HCT116 (cell line): ENCODE results near the gene NME2. TPM values are rescaled to one million over a fixed set of nuclear protein-coding genes. Genes with fewer than 3 reads are reported as not detected.

Source experiments
- ATAC-seq: fragments of 200-7000 bp; cut with Tn5 transposase; 2 replicates; pipeline ENCODE4 v1.9.1; 2020; ENCODE audit warnings: mild to moderate bottlenecking, moderate library complexity
- BruUV-seq: library from RNA; stranded (reverse); fragments of 400-500 nt; replicated peaks from 2 replicates; lab custom pipeline; 2021; lab: Mats Ljungman, UMichigan
- CTCF ChIA-PET: fragments of 300-600 bp; sonication (Branson Sonifier 250); formaldehyde crosslinking; loops from one replicate; lab custom pipeline; 2021; ENCODE audit warnings: antibody characterized with exemption; lab: Charles Lee
- POLR2A ChIA-PET: fragments of 300-600, 350-600 bp; sonication (Branson Sonifier 250); formaldehyde crosslinking; loops from one replicate; lab custom pipeline; 2021; ENCODE audit warnings: antibody characterized with exemption; lab: Charles Lee
- RAD21 ChIA-PET, 2 experiments: fragments of 300-600 bp; sonication (Branson Sonifier 250); formaldehyde crosslinking; loops; one replicate each; lab custom pipeline; 2023; ENCODE audit warnings: low total read pairs in 2 of 2; ENCODE audit not compliant: uncharacterized antibody in 2 of 2, unreplicated experiment in 2 of 2, low non-redundant PET in 1 of 2; lab: Charles Lee
- DNase-seq: peaks from one replicate; pipeline ENCODE4 v3.0.0-alpha.2; 2010; ENCODE audit warnings: low read depth, low spot score
- H2AFZ ChIP-seq: fragments of 200-600 bp; shearing (Covaris generic), sonication (generic); 2 replicates; pipeline ENCODE4 v1.6.1; 2017; ENCODE audit warnings: low read depth, mixed run types, mixed read lengths, antibody characterized with exemption, low read length; ENCODE audit not compliant: poor library complexity, severe bottlenecking
- H3K27ac ChIP-seq: 2 replicates; pipeline ENCODE4 v1.5.1; 2012; ENCODE audit warnings: low read depth, low read length
- H3K27me3 ChIP-seq: fragments of 200-600 bp; sonication (generic); 2 replicates; pipeline ENCODE4 v1.6.1; 2016; ENCODE audit warnings: mixed run types, low read length, mixed read lengths; ENCODE audit not compliant: insufficient read depth
- H3K36me3 ChIP-seq, 2 experiments: fragments of 200-500 bp in 1 of 2; fragments of 200-600 bp in 1 of 2; sonication (Bioruptor generic) in 1 of 2; sonication (generic) in 1 of 2; 2 replicates each; pipeline versions ENCODE4 v1.5.1 to v1.6.1; 2014 to 2016; ENCODE audit warnings: low read length in 2 of 2, inconsistent platforms in 1 of 2, mixed read lengths in 1 of 2, mixed run types in 1 of 2; ENCODE audit not compliant: insufficient read depth in 2 of 2, control insufficient read depth in 1 of 2
- H3K4me1 ChIP-seq, 2 experiments: fragments of 200-600 bp in 1 of 2; sonication (generic) in 1 of 2; 2 replicates each; pipeline versions ENCODE4 v1.5.1 to v1.6.1; 2012 to 2017; ENCODE audit warnings: low read length in 2 of 2, inconsistent platforms in 1 of 2, mild to moderate bottlenecking in 1 of 2, mixed read lengths in 1 of 2, mixed run types in 1 of 2, moderate library complexity in 1 of 2; ENCODE audit not compliant: insufficient read depth in 2 of 2, control insufficient read depth in 1 of 2
- H3K4me2 ChIP-seq: fragments of 200-600 bp; sonication (generic); 2 replicates; pipeline ENCODE4 v1.6.1; 2017; ENCODE audit warnings: mixed run types, low read length, mixed read lengths
- H3K4me3 ChIP-seq, 2 experiments: fragments of 200-600 bp in 1 of 2; sonication (generic) in 1 of 2; replicated peaks in 1 of 2; 2 replicates each; pipeline ENCODE4 v1.5.1; 2011 to 2016; ENCODE audit warnings: low read length in 2 of 2, control low read depth in 1 of 2, low read depth in 1 of 2, mild to moderate bottlenecking in 1 of 2, mixed read lengths in 1 of 2, mixed run types in 1 of 2
- H3K79me2 ChIP-seq: fragments of 200-600 bp; sonication (generic); 2 replicates; pipeline ENCODE4 v1.6.1; 2017; ENCODE audit warnings: mild to moderate bottlenecking, mixed run types, low read length, moderate library complexity, mixed read lengths; ENCODE audit not compliant: insufficient read depth
- H3K9ac ChIP-seq: fragments of 200-600 bp; sonication (generic); 2 replicates; pipeline ENCODE4 v1.6.1; 2016; ENCODE audit warnings: low read length, mixed read lengths
- H3K9me2 ChIP-seq: fragments of 200-600 bp; sonication (generic), shearing (Covaris generic); 2 replicates; pipeline ENCODE4 v1.6.1; 2017; ENCODE audit warnings: mixed run types, mild to moderate bottlenecking, moderate library complexity; ENCODE audit not compliant: insufficient read depth
- H3K9me3 ChIP-seq, 2 experiments: fragments of 200-500 bp in 1 of 2; fragments of 200-600 bp in 1 of 2; sonication (Bioruptor generic) in 1 of 2; sonication (generic) in 1 of 2; 2 replicates each; pipeline ENCODE4 v1.6.1; 2014 to 2017; ENCODE audit warnings: low read length in 2 of 2, mixed read lengths in 2 of 2, inconsistent platforms in 1 of 2, low read depth in 1 of 2, mild to moderate bottlenecking in 1 of 2, mixed run types in 1 of 2, moderate library complexity in 1 of 2; ENCODE audit not compliant: control insufficient read depth in 1 of 2, insufficient read depth in 1 of 2
- H4K20me1 ChIP-seq: fragments of 200-600 bp; sonication (generic), shearing (Covaris generic); 2 replicates; pipeline ENCODE4 v1.6.1; 2017; ENCODE audit warnings: mixed run types, mild to moderate bottlenecking, moderate library complexity; ENCODE audit not compliant: insufficient read depth
- CBX3 ChIP-seq: IDR thresholded peaks from 2 replicates; pipeline ENCODE4 v1.6.1; 2012; ENCODE audit warnings: low read depth
- CEBPB ChIP-seq: IDR thresholded peaks from 2 replicates; pipeline ENCODE4 v1.6.1; 2012; ENCODE audit warnings: low read depth
- ELF1 ChIP-seq: IDR thresholded peaks from 2 replicates; pipeline ENCODE4 v1.6.1; 2012; ENCODE audit warnings: low read depth, borderline replicate concordance
- EZH2phosphoT487 ChIP-seq: fragments of 200-600 bp; IDR thresholded peaks from 2 replicates; pipeline ENCODE4 v1.6.1; 2018; ENCODE audit warnings: antibody characterized with exemption, borderline replicate concordance
- FOSL1 ChIP-seq: IDR thresholded peaks from 2 replicates; pipeline ENCODE4 v1.6.1; 2012; ENCODE audit warnings: low read depth
- JUND ChIP-seq: IDR thresholded peaks from 2 replicates; pipeline ENCODE4 v1.6.1; 2012
- POLR2AphosphoS5 ChIP-seq: IDR thresholded peaks from 2 replicates; pipeline ENCODE4 v1.6.1; 2011; ENCODE audit warnings: mild to moderate bottlenecking, low read depth, low read length, moderate library complexity
- RAD21 ChIP-seq: IDR thresholded peaks from 2 replicates; pipeline ENCODE4 v1.6.1; 2012; ENCODE audit warnings: low read depth, mild to moderate bottlenecking
- SIN3A ChIP-seq: IDR thresholded peaks from 2 replicates; pipeline ENCODE4 v1.6.1; 2012; ENCODE audit warnings: low read depth
- SP1 ChIP-seq: IDR thresholded peaks from 2 replicates; pipeline ENCODE4 v1.6.1; 2012; ENCODE audit warnings: low read depth
- TCF7L2 ChIP-seq: IDR thresholded peaks from 2 replicates; pipeline ENCODE4 v1.7.0; 2011; ENCODE audit warnings: borderline replicate concordance, inconsistent platforms; ENCODE audit not compliant: insufficient read depth, insufficient read length; ENCODE audit errors: extremely low read depth
- YY1 ChIP-seq: IDR thresholded peaks from 2 replicates; pipeline ENCODE4 v1.6.1; 2011; ENCODE audit warnings: low read length, low read depth, moderate library complexity, mild to moderate bottlenecking; ENCODE audit not compliant: insufficient replicate concordance; ENCODE audit errors: extremely low read depth
- ZNF274 ChIP-seq: fragments of 200-500 bp; sonication (Bioruptor generic); IDR thresholded peaks from 2 replicates; pipeline ENCODE4 v1.6.1; 2014; ENCODE audit warnings: mild to moderate bottlenecking, low read depth, low read length, inconsistent platforms
- intact Hi-C: fragments of 100-400 bp; cut with micrococcal nuclease; formaldehyde crosslinking; loops from 2 replicates; pipeline ENCODE4 v1.10.0; 2022
- total RNA-seq: library from RNA; stranded (reverse); gene quantifications from one replicate; pipeline ENCODE4 v1.2.1, GENCODE V29; 2021; ENCODE audit not compliant: unreplicated experiment
- TF ChIP-seq, protein P1 (sequence below): IDR thresholded peaks from 2 replicates; pipeline ENCODE4 v1.6.1; 2012; ENCODE audit warnings: low read depth
- TF ChIP-seq, protein P2 (sequence below), 3 experiments: fragments of 200-600 bp in 1 of 3; sonication (generic) in 1 of 3; IDR thresholded peaks in 2 of 3; conservative IDR thresholded peaks in 1 of 3; 2 replicates each; pipeline ENCODE4 v1.5.1; 2012 to 2017; ENCODE audit warnings: low read depth in 2 of 3, low read length in 2 of 3, antibody characterized with exemption in 1 of 3, borderline replicate concordance in 1 of 3, control low read depth in 1 of 3, mild to moderate bottlenecking in 1 of 3, mixed read lengths in 1 of 3, mixed run types in 1 of 3, moderate library complexity in 1 of 3; ENCODE audit not compliant: insufficient read depth in 1 of 3
- TF ChIP-seq, protein P3 (sequence below): IDR thresholded peaks from 2 replicates; pipeline ENCODE4 v1.6.1; 2011; ENCODE audit warnings: mild to moderate bottlenecking, low read length, moderate library complexity; ENCODE audit not compliant: insufficient replicate concordance; ENCODE audit errors: extremely low read depth
- TF ChIP-seq, protein P4 (sequence below): IDR thresholded peaks from 2 replicates; pipeline ENCODE4 v1.6.1; 2012

Gene NME2
- total RNA-seq, 1 experiment from 2014 or later: 1,287 TPM

DNA sequence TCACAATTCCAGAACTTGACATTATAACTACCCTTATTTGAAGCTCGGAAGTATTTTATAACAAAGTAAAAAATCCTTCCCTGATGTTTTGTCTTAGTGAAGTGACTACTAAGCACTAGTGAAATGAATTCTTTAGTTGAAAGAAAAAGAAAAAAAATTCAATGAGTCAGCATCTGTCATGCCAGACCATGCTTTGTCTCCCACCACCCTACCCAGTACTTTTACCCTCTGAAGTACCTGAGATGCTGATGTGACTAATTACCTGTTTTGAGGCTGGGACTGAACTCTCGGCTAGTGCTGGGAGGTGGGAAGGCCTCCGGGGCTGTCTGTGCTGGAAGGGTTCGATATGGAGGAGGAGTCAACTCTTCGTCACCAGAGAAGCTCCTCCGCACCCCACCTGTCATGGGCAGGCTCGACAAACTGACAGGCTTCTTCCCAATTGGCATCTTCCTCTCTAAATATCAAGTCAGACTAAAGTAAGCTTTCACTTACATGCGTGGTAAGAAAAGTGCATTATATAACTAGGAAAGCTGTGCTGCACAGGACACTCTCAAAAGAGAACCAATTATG is 19.6 kb downstream of the NME2 start:
- no peak overlapping the region for H3K27ac ChIP-seq
- intact Hi-C loops: no loop called here
- no peaks in the 10 kb centered on the region for H3K9me3 ChIP-seq
- no peak overlapping the region for H3K4me3 ChIP-seq
- no peak for DNase-seq
- no peaks in the 10 kb centered on the region for H3K9me2 ChIP-seq
- ChIA-PET CTCF (interaction anchor here (0.9 kb wide), 1 partner anchor 185 kb away, joined by 3 read pairs; no protein-coding TSS in a partner anchor), POLR2A (interaction anchor here (0.7 to 1.2 kb wide), 2 partner anchors 15 to 16 kb away, joined by 3 read pairs; no protein-coding TSS in a partner anchor), RAD21 (no interaction called here)
- ATAC-seq: no peak
- no TSS peak for BruUV-seq
- peaks cover 37 to 47% of the 10 kb centered on the region in 2 experiments; a peak in 3 of 4 replicates for H3K36me3 ChIP-seq
- no peaks in the 10 kb centered on the region for H3K4me1 ChIP-seq
- no peaks in the 10 kb centered on the region for H4K20me1 ChIP-seq
- TF ChIP-seq, protein P1, sequence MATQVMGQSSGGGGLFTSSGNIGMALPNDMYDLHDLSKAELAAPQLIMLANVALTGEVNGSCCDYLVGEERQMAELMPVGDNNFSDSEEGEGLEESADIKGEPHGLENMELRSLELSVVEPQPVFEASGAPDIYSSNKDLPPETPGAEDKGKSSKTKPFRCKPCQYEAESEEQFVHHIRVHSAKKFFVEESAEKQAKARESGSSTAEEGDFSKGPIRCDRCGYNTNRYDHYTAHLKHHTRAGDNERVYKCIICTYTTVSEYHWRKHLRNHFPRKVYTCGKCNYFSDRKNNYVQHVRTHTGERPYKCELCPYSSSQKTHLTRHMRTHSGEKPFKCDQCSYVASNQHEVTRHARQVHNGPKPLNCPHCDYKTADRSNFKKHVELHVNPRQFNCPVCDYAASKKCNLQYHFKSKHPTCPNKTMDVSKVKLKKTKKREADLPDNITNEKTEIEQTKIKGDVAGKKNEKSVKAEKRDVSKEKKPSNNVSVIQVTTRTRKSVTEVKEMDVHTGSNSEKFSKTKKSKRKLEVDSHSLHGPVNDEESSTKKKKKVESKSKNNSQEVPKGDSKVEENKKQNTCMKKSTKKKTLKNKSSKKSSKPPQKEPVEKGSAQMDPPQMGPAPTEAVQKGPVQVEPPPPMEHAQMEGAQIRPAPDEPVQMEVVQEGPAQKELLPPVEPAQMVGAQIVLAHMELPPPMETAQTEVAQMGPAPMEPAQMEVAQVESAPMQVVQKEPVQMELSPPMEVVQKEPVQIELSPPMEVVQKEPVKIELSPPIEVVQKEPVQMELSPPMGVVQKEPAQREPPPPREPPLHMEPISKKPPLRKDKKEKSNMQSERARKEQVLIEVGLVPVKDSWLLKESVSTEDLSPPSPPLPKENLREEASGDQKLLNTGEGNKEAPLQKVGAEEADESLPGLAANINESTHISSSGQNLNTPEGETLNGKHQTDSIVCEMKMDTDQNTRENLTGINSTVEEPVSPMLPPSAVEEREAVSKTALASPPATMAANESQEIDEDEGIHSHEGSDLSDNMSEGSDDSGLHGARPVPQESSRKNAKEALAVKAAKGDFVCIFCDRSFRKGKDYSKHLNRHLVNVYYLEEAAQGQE: no peak
- TF ChIP-seq ZNF274: no peak
- TF ChIP-seq, protein P2, sequence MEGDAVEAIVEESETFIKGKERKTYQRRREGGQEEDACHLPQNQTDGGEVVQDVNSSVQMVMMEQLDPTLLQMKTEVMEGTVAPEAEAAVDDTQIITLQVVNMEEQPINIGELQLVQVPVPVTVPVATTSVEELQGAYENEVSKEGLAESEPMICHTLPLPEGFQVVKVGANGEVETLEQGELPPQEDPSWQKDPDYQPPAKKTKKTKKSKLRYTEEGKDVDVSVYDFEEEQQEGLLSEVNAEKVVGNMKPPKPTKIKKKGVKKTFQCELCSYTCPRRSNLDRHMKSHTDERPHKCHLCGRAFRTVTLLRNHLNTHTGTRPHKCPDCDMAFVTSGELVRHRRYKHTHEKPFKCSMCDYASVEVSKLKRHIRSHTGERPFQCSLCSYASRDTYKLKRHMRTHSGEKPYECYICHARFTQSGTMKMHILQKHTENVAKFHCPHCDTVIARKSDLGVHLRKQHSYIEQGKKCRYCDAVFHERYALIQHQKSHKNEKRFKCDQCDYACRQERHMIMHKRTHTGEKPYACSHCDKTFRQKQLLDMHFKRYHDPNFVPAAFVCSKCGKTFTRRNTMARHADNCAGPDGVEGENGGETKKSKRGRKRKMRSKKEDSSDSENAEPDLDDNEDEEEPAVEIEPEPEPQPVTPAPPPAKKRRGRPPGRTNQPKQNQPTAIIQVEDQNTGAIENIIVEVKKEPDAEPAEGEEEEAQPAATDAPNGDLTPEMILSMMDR (IDR thresholded peaks at IDR 0.05 in 2 of 3, conservative IDR thresholded peaks at IDR 0.05 in 1 of 3; ENCODE audit: borderline replicate concordance in 1 of 3, insufficient read depth in 1 of 3, low read depth in 2 of 3, low read length in 2 of 3): no peak
- TF ChIP-seq, protein P3, sequence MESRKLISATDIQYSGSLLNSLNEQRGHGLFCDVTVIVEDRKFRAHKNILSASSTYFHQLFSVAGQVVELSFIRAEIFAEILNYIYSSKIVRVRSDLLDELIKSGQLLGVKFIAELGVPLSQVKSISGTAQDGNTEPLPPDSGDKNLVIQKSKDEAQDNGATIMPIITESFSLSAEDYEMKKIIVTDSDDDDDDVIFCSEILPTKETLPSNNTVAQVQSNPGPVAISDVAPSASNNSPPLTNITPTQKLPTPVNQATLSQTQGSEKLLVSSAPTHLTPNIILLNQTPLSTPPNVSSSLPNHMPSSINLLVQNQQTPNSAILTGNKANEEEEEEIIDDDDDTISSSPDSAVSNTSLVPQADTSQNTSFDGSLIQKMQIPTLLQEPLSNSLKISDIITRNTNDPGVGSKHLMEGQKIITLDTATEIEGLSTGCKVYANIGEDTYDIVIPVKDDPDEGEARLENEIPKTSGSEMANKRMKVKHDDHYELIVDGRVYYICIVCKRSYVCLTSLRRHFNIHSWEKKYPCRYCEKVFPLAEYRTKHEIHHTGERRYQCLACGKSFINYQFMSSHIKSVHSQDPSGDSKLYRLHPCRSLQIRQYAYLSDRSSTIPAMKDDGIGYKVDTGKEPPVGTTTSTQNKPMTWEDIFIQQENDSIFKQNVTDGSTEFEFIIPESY: no peak
- no peak for TF ChIP-seq YY1
- no peak for TF ChIP-seq CBX3
- no peak for TF ChIP-seq EZH2phosphoT487
- TF ChIP-seq, protein P4, sequence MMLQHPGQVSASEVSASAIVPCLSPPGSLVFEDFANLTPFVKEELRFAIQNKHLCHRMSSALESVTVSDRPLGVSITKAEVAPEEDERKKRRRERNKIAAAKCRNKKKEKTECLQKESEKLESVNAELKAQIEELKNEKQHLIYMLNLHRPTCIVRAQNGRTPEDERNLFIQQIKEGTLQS: no peak
- TF ChIP-seq SP1: no peak
- no peak for TF ChIP-seq FOSL1
- TF ChIP-seq JUND: no peak
- no peak for TF ChIP-seq ELF1
- no peak for TF ChIP-seq RAD21
- no peak for TF ChIP-seq SIN3A
- no peak for TF ChIP-seq TCF7L2
- TF ChIP-seq CEBPB: no peak
- TF ChIP-seq POLR2AphosphoS5: no peak
- no peak overlapping the region for H2AFZ ChIP-seq
- no peaks in the 10 kb centered on the region for H3K27me3 ChIP-seq
- H3K9ac ChIP-seq: no peak overlapping the region
- H3K79me2 ChIP-seq: no peaks in the 10 kb centered on the region; the same call in 1 of the 2 replicates
- H3K4me2 ChIP-seq: no peak overlapping the region
